Esophagus squamous epithelium (tissue), 4 donors: Measurements from ENCODE around the gene ADRA2A.

Experiments used
- CTCF ChIP-seq, 6 experiments: fragments of 450-650 bp in 4 of 6; fragments of 200-600 bp in 2 of 6; sonication (generic) in 2 of 6; IDR thresholded peaks; one replicate each; pipeline ENCODE4 v1.5.1; 2016 to 2019; ENCODE audit warnings: antibody characterized with exemption in 6 of 6, mild to moderate bottlenecking in 4 of 6, moderate library complexity in 4 of 6
- POLR2A ChIP-seq, 4 donors: fragments of 450-650 bp; IDR thresholded peaks; one replicate each; pipeline ENCODE4 v1.6.1; 2017; ENCODE audit warnings: antibody characterized with exemption in 4 of 4, mild to moderate bottlenecking in 4 of 4, moderate library complexity in 3 of 4

DNA sequence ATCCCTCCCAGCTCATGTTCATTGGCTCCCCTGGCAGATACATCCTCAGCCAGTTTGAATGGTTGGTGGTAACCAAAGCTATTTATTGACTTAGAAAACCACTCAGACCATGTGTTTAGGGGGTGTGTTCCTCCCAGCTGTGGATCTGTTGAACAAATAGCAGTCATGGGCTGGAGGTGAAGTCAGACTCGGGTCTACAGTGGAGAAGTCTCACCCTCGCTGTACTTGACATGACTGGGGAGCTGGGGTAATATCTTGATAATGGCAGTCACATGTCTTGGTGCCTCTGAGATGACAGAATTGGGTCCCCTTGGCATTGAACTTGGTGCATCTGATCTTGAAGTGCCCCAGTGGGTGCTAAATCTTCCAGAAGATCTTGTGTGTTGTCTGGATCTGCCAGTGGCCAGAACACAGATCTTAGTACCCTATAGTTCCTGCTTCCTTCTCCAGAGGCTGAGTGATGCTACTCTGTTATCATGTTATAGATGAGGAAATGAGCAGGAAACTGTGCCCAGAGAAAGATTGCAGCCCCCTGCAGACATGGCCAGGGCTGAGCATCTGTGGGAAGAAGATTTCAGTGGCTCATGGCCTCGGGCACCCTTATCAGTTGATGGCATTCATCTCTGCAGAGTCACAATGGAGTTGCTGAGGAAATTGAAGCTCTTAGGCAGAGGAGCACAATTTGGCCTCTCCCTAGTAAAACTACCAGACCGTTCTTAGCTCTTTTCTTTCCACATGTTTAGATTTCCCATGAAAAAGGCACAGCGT is 50.4 kb downstream of the ADRA2A start:
- TF ChIP-seq POLR2A (IDR thresholded peaks at IDR 0.05) (no peak), CTCF (IDR thresholded peaks at IDR 0.05) (no peak)
